Vagina (tissue), 2 donors: Measurements from ENCODE around the gene ZNF862. TPM values are rescaled to one million over a fixed set of nuclear protein-coding genes. Genes with fewer than 3 reads are reported as not detected.

Experiments
- DNase-seq, 2 donors: peaks; one replicate each; pipeline ENCODE4 v3.0.0-alpha.2; 2017; ENCODE audit errors: extremely low spot score in 2 of 2
- H3K27ac ChIP-seq: fragments of 200-600 bp; sonication (generic); one replicate; pipeline ENCODE4 v1.5.1; 2019
- H3K27me3 ChIP-seq: fragments of 200-600 bp; sonication (generic); one replicate; pipeline ENCODE4 v1.5.1; 2019
- H3K36me3 ChIP-seq, 2 donors: fragments of 200-600 bp; sonication (generic); one replicate each; pipeline ENCODE4 v1.5.1; 2017 to 2019
- H3K4me1 ChIP-seq: fragments of 200-600 bp; sonication (generic); one replicate; pipeline ENCODE4 v1.5.1; 2019
- H3K4me3 ChIP-seq, 2 donors: fragments of 200-600 bp; sonication (generic); 1 replicate in 1 of 2; 2 replicates in 1 of 2; pipeline ENCODE4 v1.5.1; 2016 to 2019
- H3K9me3 ChIP-seq: fragments of 200-600 bp; sonication (generic); one replicate; pipeline ENCODE4 v1.5.1; 2019
- CTCF ChIP-seq, 3 experiments: fragments of 450-650 bp in 2 of 3; fragments of 200-600 bp in 1 of 3; sonication (generic) in 1 of 3; IDR thresholded peaks; one replicate each; pipeline ENCODE4 v1.5.1; 2017 to 2019; ENCODE audit warnings: antibody characterized with exemption in 3 of 3, mild to moderate bottlenecking in 2 of 3, moderate library complexity in 2 of 3
- POLR2A ChIP-seq, 2 donors: fragments of 450-650 bp; IDR thresholded peaks; one replicate each; pipeline ENCODE4 v1.6.1; 2017; ENCODE audit warnings: antibody characterized with exemption in 2 of 2, mild to moderate bottlenecking in 2 of 2, moderate library complexity in 2 of 2
- POLR2AphosphoS5 ChIP-seq, 2 donors: sonication (generic); formaldehyde crosslinking; IDR thresholded peaks; one replicate each; pipeline ENCODE4 v1.9.0; 2017; ENCODE audit warnings: antibody characterized with exemption in 2 of 2, mild to moderate bottlenecking in 2 of 2, low read depth in 1 of 2; ENCODE audit not compliant: insufficient read depth in 1 of 2
- intact Hi-C: fragments of 100-400 bp; cut with DNase I; formaldehyde crosslinking; loops from one replicate; pipeline ENCODE4 v1.15.1; 2023
- total RNA-seq: library from RNA; depleted of rRNA; stranded (reverse); fragments of >200 nt; gene quantifications from one replicate; pipeline ENCODE4 v1.2.3, GENCODE V29; 2016

Gene ZNF862
- total RNA-seq, 1 donor from 2014 or later, result 21.1 TPM

- Histone ChIP-seq H3K27me3 (no peaks in the 10 kb centered on the region), H3K9me3 (no peaks in the 10 kb centered on the region), H3K4me3 (peak overlapping the region in 1 of 2 donors; percentile 87), H3K4me1 (peaks cover 12% of the 10 kb centered on the region), H3K36me3 (no peaks in the 10 kb centered on the region), H3K27ac (no peak overlapping the region)
- no peak for TF ChIP-seq POLR2AphosphoS5 (IDR thresholded peaks at IDR 0.05; ENCODE audit: insufficient read depth in 1 of 2, low read depth in 1 of 2)
- no peak for TF ChIP-seq CTCF (IDR thresholded peaks at IDR 0.05)
- TF ChIP-seq POLR2A (IDR thresholded peaks at IDR 0.05), result no peak
- DNase-seq, result no peak
- intact Hi-C loops, result no loop called here
Measured at GRCh38 chr7:149837564-149838223, 481 bp upstream of the ZNF862 start.

GRCh38 chr7:149838992-149839408, 825 bp downstream of the ZNF862 start:
- Histone ChIP-seq H3K4me3 (peak overlapping the region; percentile 87), H3K4me1 (peaks cover 13% of the 10 kb centered on the region), H3K27ac (peak overlapping the region; percentile 86), H3K27me3 (no peaks in the 10 kb centered on the region), H3K36me3 (no peaks in the 10 kb centered on the region), H3K9me3 (no peaks in the 10 kb centered on the region)
- DNase-seq, result no peak
- intact Hi-C loops, result no loop called here
- no peak for TF ChIP-seq CTCF (IDR thresholded peaks at IDR 0.05)
- no peak for TF ChIP-seq POLR2A (IDR thresholded peaks at IDR 0.05)
- TF ChIP-seq POLR2AphosphoS5 (IDR thresholded peaks at IDR 0.05; ENCODE audit: insufficient read depth in 1 of 2, low read depth in 1 of 2), result no peak

- H3K4me1 ChIP-seq, result peaks cover 22% of the 10 kb centered on the region
- no peak for TF ChIP-seq POLR2AphosphoS5 (IDR thresholded peaks at IDR 0.05; ENCODE audit: insufficient read depth in 1 of 2, low read depth in 1 of 2)
- no peak for TF ChIP-seq CTCF (IDR thresholded peaks at IDR 0.05)
- no peak for TF ChIP-seq POLR2A (IDR thresholded peaks at IDR 0.05)
- no peak for DNase-seq
- H3K27me3 ChIP-seq, result no peaks in the 10 kb centered on the region
- intact Hi-C loops, result no loop called here
- no peak overlapping the region for H3K27ac ChIP-seq
- H3K4me3 ChIP-seq, result no peak overlapping the region
- no peaks in the 10 kb centered on the region for H3K9me3 ChIP-seq
- no peaks in the 10 kb centered on the region for H3K36me3 ChIP-seq
Measured at GRCh38 chr7:149839933-149840332, 1.8 kb downstream of the ZNF862 start.

GRCh38 chr7:149843566-149843965, 5.4 kb downstream of the ZNF862 start:
- TF ChIP-seq POLR2A (IDR thresholded peaks at IDR 0.05) (no peak), POLR2AphosphoS5 (IDR thresholded peaks at IDR 0.05; ENCODE audit: insufficient read depth in 1 of 2, low read depth in 1 of 2) (no peak), CTCF (IDR thresholded peaks at IDR 0.05) (no peak)
- H3K4me1 ChIP-seq, result peaks cover 23% of the 10 kb centered on the region
- H3K9me3 ChIP-seq, result no peaks in the 10 kb centered on the region
- DNase-seq, result no peak
- intact Hi-C loops, result no loop called here
- H3K4me3 ChIP-seq, result no peak overlapping the region
- peaks cover 0 to 8% of the 10 kb centered on the region in 2 donors for H3K36me3 ChIP-seq
- no peaks in the 10 kb centered on the region for H3K27me3 ChIP-seq
- no peak overlapping the region for H3K27ac ChIP-seq

- Histone ChIP-seq H3K4me1 (peaks cover 15% of the 10 kb centered on the region), H3K27ac (no peak overlapping the region), H3K27me3 (no peaks in the 10 kb centered on the region), H3K9me3 (no peaks in the 10 kb centered on the region), H3K36me3 (peaks cover 0 to 11% of the 10 kb centered on the region in 2 donors), H3K4me3 (no peak overlapping the region)
- no peak for TF ChIP-seq POLR2A (IDR thresholded peaks at IDR 0.05)
- no peak for TF ChIP-seq POLR2AphosphoS5 (IDR thresholded peaks at IDR 0.05; ENCODE audit: insufficient read depth in 1 of 2, low read depth in 1 of 2)
- no peak for TF ChIP-seq CTCF (IDR thresholded peaks at IDR 0.05)
- no peak for DNase-seq
- intact Hi-C loops, result no loop called here
Measured at GRCh38 chr7:149844445-149844844, 6.3 kb downstream of the ZNF862 start.
